IPS-15b (cell line): Measurements from ENCODE around the gene ATG14.
"Not testable (repeated sequence)": the region's sequence is repeated elsewhere in the genome, so short reads cannot be mapped to it uniquely, and the experiment has no call there.

Experiments used
- H3K27me3 ChIP-seq: one replicate; pipeline ENCODE4 v1.6.1; 2013; ENCODE audit warnings: low read length; ENCODE audit not compliant: control insufficient read depth, insufficient read depth
- H3K36me3 ChIP-seq: one replicate; pipeline ENCODE4 v1.6.1; 2013; ENCODE audit warnings: low read length; ENCODE audit not compliant: control insufficient read depth, insufficient read depth
- H3K4me1 ChIP-seq: one replicate; pipeline ENCODE4 v1.6.1; 2013; ENCODE audit warnings: mild to moderate bottlenecking, low read length; ENCODE audit not compliant: control insufficient read depth, insufficient read depth
- H3K4me3 ChIP-seq: one replicate; pipeline ENCODE4 v1.5.1; 2013; ENCODE audit warnings: low read depth, low read length
- H3K9ac ChIP-seq: one replicate; pipeline ENCODE4 v1.6.1; 2013; ENCODE audit warnings: low read depth, mild to moderate bottlenecking, low read length
- H3K9me3 ChIP-seq: one replicate; pipeline ENCODE4 v1.6.1; 2013; ENCODE audit warnings: mild to moderate bottlenecking, low read length; ENCODE audit not compliant: control insufficient read depth, insufficient read depth

ATG14 gene

DNA sequence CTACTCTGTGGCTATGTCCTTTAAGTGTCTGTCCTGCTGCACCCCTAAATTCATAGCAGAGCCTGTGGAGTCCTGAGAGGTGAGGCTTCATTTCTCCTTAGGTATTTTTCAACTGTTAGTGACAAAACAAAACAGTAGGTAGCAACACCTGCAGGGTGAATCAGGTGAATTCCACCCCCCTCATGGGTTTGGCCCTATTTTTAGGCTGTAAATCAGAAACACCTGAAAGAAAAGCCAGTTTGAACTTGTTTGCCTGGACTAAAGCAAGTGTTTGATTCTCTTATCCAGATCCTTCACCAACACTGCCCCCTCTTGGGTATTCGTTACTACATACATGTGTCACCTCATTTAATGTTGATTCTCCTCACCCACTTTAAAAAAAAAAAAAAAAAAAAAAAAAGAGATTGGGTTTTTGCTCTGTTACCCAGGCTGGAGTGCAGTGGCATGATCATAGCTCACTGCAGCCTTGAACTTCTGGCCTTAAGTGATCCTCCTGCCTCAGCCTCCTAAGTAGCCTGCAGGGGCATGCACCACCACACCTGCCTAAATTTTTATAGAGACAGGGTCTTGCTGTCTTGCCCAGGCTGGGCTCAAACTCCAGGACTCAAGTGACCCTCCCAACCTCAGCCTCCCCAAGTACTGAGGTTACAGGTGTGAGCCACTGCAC is 18.5 kb upstream of the ATG14 start:
- Histone ChIP-seq H3K9ac (no peak overlapping the region), H3K9me3 (no peaks in the 10 kb centered on the region), H3K4me1 (peaks cover 6% of the 10 kb centered on the region), H3K4me3 (no peak overlapping the region), H3K27me3 (no peaks in the 10 kb centered on the region), H3K36me3 (no peaks in the 10 kb centered on the region)

DNA sequence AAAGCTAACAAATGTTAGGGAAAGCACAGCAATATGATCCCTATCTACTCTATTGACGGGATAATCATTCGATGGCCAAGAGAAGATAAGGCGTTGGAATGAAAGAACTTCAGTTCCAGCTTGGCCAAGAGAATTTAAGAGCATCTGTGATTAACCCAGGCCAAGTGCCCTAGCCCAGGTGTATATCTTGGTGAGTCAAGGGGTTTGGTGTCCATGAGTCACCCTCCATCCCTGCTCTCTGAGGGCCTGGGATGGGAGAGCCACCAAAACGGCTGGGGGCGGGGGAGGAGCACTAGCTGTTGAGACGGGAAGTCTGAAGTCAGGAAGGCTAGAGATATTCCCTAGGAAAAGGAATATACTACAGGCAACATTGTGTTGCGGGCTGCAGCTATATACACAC is 15.8 kb upstream of the ATG14 start:
- Histone ChIP-seq H3K27me3 (no peaks in the 10 kb centered on the region), H3K36me3 (no peaks in the 10 kb centered on the region), H3K9me3 (no peaks in the 10 kb centered on the region), H3K4me1 (peaks cover 6% of the 10 kb centered on the region), H3K9ac (no peak overlapping the region), H3K4me3 (no peak overlapping the region)

DNA sequence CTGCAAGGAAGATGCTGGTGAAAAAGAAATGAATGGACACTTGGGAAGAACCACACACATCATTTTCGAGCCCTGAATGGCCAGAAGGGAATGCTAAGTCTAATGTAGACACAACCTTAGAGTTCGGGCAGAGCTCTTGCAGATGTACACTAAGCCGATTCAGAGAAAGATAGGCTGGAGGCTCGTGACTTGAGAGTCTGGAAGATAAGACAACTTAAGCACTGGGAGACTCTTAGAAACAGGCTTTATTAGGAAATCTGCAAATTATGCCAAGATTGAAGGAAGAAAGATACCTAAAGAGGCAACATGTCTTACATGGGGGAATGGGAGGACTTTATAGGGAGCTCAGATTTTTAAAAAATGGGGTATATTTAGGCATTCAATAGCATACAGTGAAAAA is 15.3 kb upstream of the ATG14 start:
- no peaks in the 10 kb centered on the region for H3K27me3 ChIP-seq
- no peaks in the 10 kb centered on the region for H3K36me3 ChIP-seq
- peaks cover 6% of the 10 kb centered on the region for H3K4me1 ChIP-seq
- no peaks in the 10 kb centered on the region for H3K9me3 ChIP-seq
- H3K4me3 ChIP-seq = no peak overlapping the region
- H3K9ac ChIP-seq = no peak overlapping the region

DNA sequence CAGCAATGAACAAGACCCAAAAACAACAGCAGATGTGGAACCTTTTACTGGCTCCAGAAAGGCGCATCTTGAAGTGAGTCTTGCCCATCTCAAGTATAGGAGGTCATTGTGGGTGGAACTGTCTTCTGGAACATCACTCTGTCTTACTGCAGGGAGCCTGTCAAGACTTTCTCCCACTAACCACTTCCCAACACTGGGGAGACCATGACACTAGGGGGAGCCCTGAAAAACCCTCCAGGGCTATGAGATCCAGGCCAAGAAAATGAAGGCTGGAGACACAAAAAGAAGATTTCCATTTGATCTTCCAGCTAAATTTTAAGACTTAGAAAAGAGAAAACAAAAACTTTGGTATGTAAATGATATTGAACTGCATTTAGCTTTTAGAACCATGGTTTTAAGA is 13.5 kb upstream of the ATG14 start:
- H3K4me1 ChIP-seq = peaks cover 6% of the 10 kb centered on the region
- no peak overlapping the region for H3K9ac ChIP-seq
- H3K4me3 ChIP-seq = no peak overlapping the region
- no peaks in the 10 kb centered on the region for H3K36me3 ChIP-seq
- no peaks in the 10 kb centered on the region for H3K27me3 ChIP-seq
- H3K9me3 ChIP-seq = no peaks in the 10 kb centered on the region

DNA sequence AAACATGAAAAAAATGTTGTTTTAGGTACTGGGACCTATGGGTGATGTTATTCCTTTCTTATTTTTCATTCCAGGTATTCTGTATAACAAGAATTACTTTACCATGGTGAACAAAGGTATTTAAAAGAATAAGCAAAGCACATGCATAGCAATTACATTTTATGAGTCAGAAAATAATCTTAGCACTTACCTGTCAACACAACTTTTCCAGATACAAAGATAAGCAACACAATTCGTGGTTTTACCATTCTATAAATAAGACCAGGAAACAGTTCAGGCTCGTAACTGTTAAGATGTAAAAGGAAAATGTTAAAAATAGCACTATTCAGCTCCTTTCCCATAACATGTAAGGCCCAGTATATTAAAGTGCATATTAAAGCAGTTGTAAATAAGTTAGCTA is 12.3 kb upstream of the ATG14 start:
- Histone ChIP-seq H3K4me3 (no peak overlapping the region), H3K9me3 (no peaks in the 10 kb centered on the region), H3K36me3 (no peaks in the 10 kb centered on the region), H3K27me3 (no peaks in the 10 kb centered on the region), H3K9ac (no peak overlapping the region), H3K4me1 (peaks cover 3% of the 10 kb centered on the region)

DNA sequence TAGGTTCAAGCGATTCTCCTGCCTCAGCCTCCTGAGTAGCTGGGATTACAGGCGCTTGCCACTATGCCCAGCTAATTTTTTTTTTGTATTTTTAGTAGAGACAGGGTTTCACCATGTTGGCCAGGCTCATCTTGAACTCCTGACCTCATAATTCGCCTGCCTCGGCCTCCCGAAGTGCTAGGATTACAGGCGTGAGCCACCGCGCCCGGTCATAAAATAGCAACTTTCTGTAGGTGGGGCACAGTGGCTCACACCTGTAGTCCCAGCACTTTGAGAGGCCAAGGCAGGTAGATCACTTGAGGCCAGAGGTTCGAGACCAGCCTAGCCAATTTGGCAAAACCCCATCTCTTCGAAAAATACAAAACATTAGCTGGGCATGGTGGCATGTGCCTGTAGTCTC is 10.7 kb upstream of the ATG14 start:
- not testable (repeated sequence) for H3K9me3 ChIP-seq, H3K4me1 ChIP-seq

DNA sequence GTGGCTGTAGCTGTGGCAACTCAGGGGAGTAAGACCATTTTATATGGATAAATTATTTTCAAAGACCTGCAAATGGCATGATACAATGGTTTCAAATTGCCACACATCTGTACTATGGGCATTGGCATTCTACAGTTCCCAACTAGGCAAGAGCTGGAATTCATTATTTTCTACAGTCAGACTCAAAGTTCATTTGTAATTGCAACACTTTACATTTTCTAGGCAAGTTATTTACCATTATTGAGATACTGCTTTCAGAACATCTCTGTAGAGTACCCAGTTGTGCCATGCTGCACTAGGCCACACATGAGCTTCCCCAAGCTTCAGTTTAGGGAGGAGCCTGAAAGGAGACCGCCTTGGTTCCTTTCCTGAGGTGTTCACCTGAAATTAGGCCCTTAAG is 8.0 kb upstream of the ATG14 start:
- H3K4me3 ChIP-seq = no peak overlapping the region

More for the DNA sequence above, 10.7 kb upstream of the ATG14 start:
- not testable (repeated sequence) for H3K9ac ChIP-seq, H3K36me3 ChIP-seq, H3K27me3 ChIP-seq, H3K4me3 ChIP-seq

DNA sequence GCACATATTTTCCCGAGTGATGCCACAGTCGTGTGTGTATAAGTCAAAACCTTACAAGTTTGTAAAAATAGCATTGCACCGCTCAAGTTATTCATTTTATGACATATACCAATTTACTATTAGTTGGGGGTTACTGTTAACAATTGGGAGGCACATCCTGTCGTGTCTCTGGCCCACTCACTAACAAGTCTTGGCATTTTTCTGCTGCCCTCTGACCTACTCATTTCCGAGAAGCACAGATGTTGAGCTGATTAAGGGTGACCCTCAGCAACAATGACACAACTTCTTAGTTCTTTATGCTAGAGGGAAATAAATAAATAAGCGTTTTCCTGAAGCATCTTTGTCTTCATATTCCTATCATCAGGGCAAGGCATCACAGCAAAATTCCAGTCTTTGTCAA is 6.8 kb upstream of the ATG14 start:
- Histone ChIP-seq H3K27me3 (no peaks in the 10 kb centered on the region), H3K9ac (no peak overlapping the region), H3K36me3 (no peaks in the 10 kb centered on the region), H3K4me1 (peaks cover 2% of the 10 kb centered on the region), H3K4me3 (no peak overlapping the region), H3K9me3 (no peaks in the 10 kb centered on the region)

More for the DNA sequence above, 8.0 kb upstream of the ATG14 start:
- H3K9ac ChIP-seq = no peak overlapping the region
- H3K9me3 ChIP-seq = no peaks in the 10 kb centered on the region
- no peaks in the 10 kb centered on the region for H3K27me3 ChIP-seq
- no peaks in the 10 kb centered on the region for H3K36me3 ChIP-seq
- H3K4me1 ChIP-seq = peaks cover 2% of the 10 kb centered on the region

DNA sequence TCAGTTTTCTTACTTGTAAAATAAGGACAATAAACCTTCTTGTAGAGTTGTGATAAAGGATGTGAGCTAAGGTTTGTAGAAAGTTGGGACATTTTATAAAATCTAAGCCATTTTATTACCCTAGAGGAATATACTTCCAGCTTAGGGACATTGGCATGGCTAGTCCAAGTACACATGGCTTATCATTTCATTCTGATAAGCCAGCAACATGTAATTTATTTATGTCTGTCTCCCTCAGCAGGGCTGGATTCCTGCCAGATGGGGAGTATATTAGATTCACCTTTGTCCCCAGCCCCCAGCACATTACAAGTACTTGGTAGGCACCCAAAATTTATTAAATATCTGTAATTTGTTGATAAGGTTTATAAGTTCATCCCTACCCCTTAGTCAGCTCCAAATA is 6.3 kb upstream of the ATG14 start:
- Histone ChIP-seq H3K9me3 (no peaks in the 10 kb centered on the region), H3K9ac (no peak overlapping the region), H3K4me3 (no peak overlapping the region), H3K4me1 (peaks cover 2% of the 10 kb centered on the region), H3K27me3 (no peaks in the 10 kb centered on the region), H3K36me3 (no peaks in the 10 kb centered on the region)

DNA sequence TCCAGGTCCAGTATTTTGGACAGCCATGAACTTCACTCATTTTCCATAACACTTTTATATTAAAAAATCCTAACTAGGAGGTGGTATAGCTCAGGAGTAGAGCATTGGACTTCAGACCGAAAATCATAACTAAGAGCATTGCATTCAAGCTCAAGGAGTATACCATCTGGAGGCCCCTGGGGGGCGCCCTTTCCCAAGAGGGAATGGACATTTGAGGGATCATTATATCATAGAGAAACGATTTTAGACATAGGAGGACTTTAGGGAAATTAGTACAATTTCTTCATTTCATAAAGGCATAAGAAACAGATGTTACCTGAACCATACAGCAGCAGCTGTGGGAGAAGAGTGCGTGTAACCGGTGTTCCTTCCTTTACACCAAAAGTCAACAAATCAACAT is 5.2 kb upstream of the ATG14 start:
- no peaks in the 10 kb centered on the region for H3K36me3 ChIP-seq
- no peak overlapping the region for H3K4me3 ChIP-seq
- peaks cover 2% of the 10 kb centered on the region for H3K4me1 ChIP-seq
- no peak overlapping the region for H3K9ac ChIP-seq
- H3K9me3 ChIP-seq = no peaks in the 10 kb centered on the region
- no peaks in the 10 kb centered on the region for H3K27me3 ChIP-seq

DNA sequence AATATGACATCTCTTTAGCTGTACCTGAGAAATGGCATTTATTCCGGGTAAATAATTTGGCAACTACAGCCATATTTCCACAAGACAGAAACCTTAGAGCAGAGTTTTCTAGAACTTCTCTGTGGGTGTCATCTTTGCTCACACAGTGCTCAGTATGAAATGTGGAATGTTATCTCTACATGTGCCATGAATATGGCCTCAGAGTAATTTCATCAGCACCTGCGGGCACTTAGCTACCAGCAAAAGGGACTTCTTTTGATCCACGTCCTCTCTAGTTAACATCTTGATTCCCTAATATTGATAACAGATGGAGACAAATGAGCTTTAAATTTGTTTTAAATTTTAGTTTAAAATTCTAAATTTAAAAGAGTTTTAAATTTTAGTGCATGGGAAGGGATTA is 2.9 kb upstream of the ATG14 start:
- H3K9ac ChIP-seq = no peak overlapping the region
- no peaks in the 10 kb centered on the region for H3K9me3 ChIP-seq
- H3K4me3 ChIP-seq = no peak overlapping the region
- peaks cover 2% of the 10 kb centered on the region for H3K4me1 ChIP-seq
- no peaks in the 10 kb centered on the region for H3K36me3 ChIP-seq
- no peaks in the 10 kb centered on the region for H3K27me3 ChIP-seq

DNA sequence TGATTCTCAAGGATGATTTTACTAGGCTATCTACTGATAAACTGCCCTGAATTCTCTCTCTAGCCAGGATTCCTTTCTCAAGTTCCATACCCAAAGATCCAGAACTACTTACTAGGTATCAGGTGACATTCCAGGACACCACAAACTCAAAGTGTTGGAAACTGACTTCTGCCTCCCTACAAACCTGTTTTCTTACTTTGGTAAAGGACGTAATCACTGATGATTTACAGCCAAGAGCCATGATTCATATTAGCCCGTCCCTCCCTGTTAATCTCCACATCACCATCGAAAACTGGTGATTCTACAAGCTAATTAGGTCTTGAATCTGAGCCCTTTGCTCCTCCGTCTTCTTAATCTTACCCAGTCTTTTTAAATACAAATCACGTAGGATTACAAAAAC is 1.0 kb upstream of the ATG14 start:
- H3K9me3 ChIP-seq = no peaks in the 10 kb centered on the region
- H3K27me3 ChIP-seq = no peaks in the 10 kb centered on the region
- H3K9ac ChIP-seq = no peak overlapping the region
- no peak overlapping the region for H3K4me3 ChIP-seq
- no peaks in the 10 kb centered on the region for H3K36me3 ChIP-seq
- peaks cover 2% of the 10 kb centered on the region for H3K4me1 ChIP-seq
